ENCODE data around the gene MED23. TPM values are rescaled to one million over a fixed set of nuclear protein-coding genes. Genes with fewer than 3 reads are reported as not detected.

Gene MED23
- total RNA-seq, 4 donors from 2014 or later = 17.1 to 21.2 (median 18.7) TPM

GRCh38 chr6:131523988-131524673 is 103.9 kb downstream of the MED23 start:
- intact Hi-C loops (cut with DNase I) = no loop called here

More at GRCh38 chr6:131523988-131524673, 103.9 kb downstream of the MED23 start:
- Histone ChIP-seq H3K36me3 (no peaks in the 10 kb centered on the region), H3K4me1 (no peaks in the 10 kb centered on the region), H3K9me3 (no peaks in the 10 kb centered on the region), H3K4me3 (no peak overlapping the region), H3K27me3 (no peaks in the 10 kb centered on the region), H3K27ac (replicated peaks in 1 of 4) (no peak overlapping the region)
- WGBS = 93% methylated on average over 1 of the region's 1 CpG
- no peak for TF ChIP-seq POLR2AphosphoS5 (IDR thresholded peaks at IDR 0.05)
- DNase-seq (ENCODE audit: extremely low spot score) = no peak

Small RNAs within 50 kb of the gene (small RNA-seq; reads per million reads assigned to genes)
- gene RNU4-18P = 0 reads per million in 3 donors

Other genes with a start within 250 kb of the MED23 start
- gene ARG1, start 55.0 kb downstream of the MED23 start, total RNA-seq = 1 to 10 TPM in 1 of 4 donors, not detected in 3; 1.3 TPM
- gene ENPP3, start 9.1 kb upstream of the MED23 start, total RNA-seq = under 1 TPM; 0.42 to 0.78 (median 0.59) TPM
- gene OR2A4, start 73.2 kb upstream of the MED23 start, total RNA-seq = not detected
- not detected for gene CTAGE9, start 82.8 kb upstream of the MED23 start, total RNA-seq
- 10 to 100 TPM in 3 of 4 donors, 1 to 10 TPM in 1; 7.9 to 35.2 (median 19.2) TPM for gene ENPP1, start 179.8 kb upstream of the MED23 start, total RNA-seq

Data from esophagus muscularis mucosa (tissue), 4 donors.